Measurements from ENCODE around the gene CHRM2.

Gene CHRM2

DNA sequence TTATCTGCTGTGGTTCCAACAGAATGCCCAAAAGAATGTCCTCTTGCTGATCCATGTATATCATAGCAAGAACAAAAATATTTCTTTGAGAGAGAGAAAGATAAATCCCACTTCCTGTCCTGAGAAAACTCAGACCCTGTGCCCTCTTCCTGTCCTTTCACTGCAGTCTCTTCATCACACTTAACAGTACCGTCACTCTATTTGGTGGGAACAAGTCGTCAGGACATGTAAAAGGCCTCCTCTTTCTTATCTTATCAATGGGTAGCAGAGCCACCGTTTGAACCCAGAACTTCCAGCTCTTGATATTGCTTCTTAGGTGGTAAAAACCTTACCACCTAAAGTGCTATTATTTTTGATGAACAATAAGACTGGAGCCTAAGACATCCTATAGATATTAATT is 43.9 kb downstream of the CHRM2 start:
- DNase-seq (ENCODE audit: low read depth in 1 of 2, low spot score in 1 of 2): no peak
- TF ChIP-seq JUND (IDR thresholded peaks at IDR 0.05; ENCODE audit: low read depth): no peak
- in situ Hi-C loops (cut with HindIII; ENCODE audit: low pct_unique_long_range_greater_than_20kb, low sequenced_read_pairs): no loop called here

DNA sequence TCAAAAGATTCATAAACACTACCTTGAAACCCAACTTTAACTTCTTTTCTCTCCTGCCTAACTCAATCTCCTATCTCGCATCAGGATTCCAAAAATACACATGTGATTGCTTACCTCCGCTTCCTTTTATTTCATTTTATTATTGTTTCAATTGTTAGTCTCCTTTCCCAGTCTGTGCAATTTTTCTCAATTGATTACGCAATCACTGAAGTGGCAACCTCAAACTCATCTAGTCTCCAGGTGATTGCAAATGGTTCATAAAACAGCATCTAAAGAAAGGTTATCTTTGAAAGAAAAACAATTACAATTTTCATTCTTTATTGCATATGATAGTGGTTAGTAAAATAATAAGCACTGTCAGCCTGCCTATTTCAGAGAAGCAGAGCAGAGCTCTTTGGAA is 45.6 kb downstream of the CHRM2 start:
- in situ Hi-C loops (cut with HindIII; ENCODE audit: low pct_unique_long_range_greater_than_20kb, low sequenced_read_pairs): no loop called here
- TF ChIP-seq JUND (IDR thresholded peaks at IDR 0.05; ENCODE audit: low read depth): no peak
- no peak for DNase-seq (ENCODE audit: low read depth in 1 of 2, low spot score in 1 of 2)

DNA sequence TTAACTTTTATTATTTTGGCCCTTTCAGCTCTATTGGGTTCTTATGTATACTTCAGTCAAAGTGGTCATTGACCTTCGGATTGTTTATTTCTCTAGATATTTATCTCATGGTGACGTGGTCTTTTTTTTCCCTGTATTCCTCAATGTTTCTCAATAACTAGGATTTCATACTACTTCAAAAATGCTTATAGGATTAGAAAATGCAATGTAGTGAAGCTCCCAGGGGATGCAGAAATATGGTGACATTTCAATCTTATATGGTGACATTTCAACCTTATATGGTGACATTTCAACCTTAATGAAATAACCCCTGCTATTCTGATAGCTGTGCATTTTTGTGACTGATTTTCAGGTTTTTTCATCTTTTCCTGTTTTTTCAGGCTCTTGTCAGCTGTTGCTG is 51.4 kb downstream of the CHRM2 start:
- no peak for TF ChIP-seq JUND (IDR thresholded peaks at IDR 0.05; ENCODE audit: low read depth)
- in situ Hi-C loops (cut with HindIII; ENCODE audit: low pct_unique_long_range_greater_than_20kb, low sequenced_read_pairs): no loop called here
- no peak for DNase-seq (ENCODE audit: low read depth in 1 of 2, low spot score in 1 of 2)

DNA sequence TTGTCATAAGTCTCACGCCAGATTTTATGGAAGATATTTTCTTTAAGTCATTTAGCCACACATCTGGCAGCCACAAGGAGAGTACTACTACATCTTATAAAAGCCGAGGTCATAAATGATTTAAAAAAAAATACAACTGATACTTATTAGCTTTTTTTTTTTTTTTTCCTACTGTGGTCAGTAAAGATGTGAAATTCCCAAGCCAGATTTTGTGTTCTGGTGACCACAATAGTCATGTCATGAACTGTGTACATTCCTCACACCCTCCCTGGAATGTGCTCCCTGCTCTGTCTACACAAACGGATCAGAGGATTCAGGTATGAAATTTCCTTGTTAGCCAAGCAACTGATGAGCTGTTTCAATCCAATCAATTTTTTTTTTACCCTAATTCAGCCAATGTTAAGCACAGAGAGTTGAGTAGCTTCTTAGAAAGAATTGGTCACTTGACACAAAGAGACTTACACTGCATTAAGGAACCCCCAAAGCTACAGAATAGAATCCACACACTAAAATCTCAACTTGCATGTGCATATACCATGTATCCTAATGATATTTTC is 54.7 kb downstream of the CHRM2 start:
- TF ChIP-seq JUND (IDR thresholded peaks at IDR 0.05; ENCODE audit: low read depth): no peak
- peak in 1 of 2 experiments; percentile 24 for DNase-seq (ENCODE audit: low read depth in 1 of 2, low spot score in 1 of 2)

DNA sequence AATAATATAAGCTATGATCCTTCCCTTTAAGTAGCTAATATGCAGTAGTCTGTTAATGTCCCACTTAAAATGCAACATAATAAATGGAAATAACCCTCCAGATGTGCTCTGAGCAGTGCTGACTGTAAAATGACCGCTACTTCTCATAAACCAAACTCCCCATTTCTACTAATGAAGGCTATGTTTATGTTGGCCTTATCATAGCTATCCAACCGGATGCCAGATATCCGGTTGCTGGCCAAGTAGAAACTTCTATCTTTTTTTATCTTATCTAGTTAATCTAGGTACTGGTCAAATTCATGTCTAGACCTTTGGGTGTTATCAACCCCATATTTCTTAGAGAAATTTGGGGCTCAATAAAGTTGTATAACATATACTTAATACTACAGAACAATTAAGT is 56.6 kb downstream of the CHRM2 start:
- DNase-seq (ENCODE audit: low read depth in 1 of 2, low spot score in 1 of 2): no peak
- in situ Hi-C loops (cut with HindIII; ENCODE audit: low pct_unique_long_range_greater_than_20kb, low sequenced_read_pairs): no loop called here
- no peak for TF ChIP-seq JUND (IDR thresholded peaks at IDR 0.05; ENCODE audit: low read depth)

More for the DNA sequence above, 54.7 kb downstream of the CHRM2 start:
- in situ Hi-C loops (cut with HindIII; ENCODE audit: low pct_unique_long_range_greater_than_20kb, low sequenced_read_pairs): no loop called here

DNA sequence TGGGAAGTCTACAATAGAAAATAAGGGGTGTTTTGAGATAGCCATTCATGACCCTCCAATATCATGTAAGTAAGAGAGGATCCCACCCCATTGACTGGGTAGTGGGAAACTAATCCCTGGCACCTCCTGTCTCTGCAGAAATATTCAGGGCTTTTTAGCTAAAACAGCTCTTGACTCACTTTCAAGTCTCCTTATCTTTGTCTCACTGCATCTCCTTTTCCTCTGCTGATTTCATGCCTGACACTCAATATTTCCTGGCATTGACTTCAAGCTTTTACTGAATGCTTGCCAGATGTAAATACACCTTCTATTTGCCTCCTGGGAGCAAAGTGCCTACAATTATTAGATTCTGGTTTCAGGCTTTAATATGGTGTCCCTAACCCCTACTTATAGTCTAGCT is 57.1 kb downstream of the CHRM2 start:
- in situ Hi-C loops (cut with HindIII; ENCODE audit: low pct_unique_long_range_greater_than_20kb, low sequenced_read_pairs): no loop called here
- no peak for DNase-seq (ENCODE audit: low read depth in 1 of 2, low spot score in 1 of 2)
- no peak for TF ChIP-seq JUND (IDR thresholded peaks at IDR 0.05; ENCODE audit: low read depth)

DNA sequence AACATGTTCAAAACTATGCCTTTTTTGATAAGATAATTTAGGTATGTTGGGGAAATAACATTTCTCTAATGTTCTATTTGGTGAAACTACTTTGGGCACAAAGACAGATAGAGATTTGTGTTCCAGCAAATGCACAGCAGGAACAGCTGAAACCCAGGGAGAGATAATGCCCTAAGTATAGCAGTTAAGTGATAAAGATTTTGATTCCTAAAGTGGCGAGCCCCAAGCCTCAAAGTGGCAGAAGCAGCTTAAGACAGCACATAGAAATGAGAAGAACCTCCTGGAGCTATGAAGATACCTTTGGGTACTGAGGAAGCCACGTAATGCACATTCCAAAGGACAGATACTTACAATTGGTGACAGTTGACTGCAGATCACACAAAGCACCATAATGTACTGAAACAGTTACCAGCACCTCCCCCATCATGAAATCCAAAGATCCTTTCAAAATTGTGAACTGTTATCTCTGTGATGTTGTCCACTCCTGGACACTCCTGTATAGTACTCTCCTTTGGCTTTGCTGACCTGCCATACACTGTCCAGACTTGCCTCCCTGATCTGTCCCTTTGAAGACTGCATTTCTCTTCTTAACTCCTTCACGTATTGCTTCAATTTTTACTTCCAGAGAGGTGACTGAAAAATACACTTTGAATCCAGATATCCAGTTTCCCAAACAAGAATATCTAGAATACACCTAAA is 62.9 kb downstream of the CHRM2 start:
- in situ Hi-C loops (cut with HindIII; ENCODE audit: low pct_unique_long_range_greater_than_20kb, low sequenced_read_pairs): no loop called here
- no peak for TF ChIP-seq JUND (IDR thresholded peaks at IDR 0.05; ENCODE audit: low read depth)

DNA sequence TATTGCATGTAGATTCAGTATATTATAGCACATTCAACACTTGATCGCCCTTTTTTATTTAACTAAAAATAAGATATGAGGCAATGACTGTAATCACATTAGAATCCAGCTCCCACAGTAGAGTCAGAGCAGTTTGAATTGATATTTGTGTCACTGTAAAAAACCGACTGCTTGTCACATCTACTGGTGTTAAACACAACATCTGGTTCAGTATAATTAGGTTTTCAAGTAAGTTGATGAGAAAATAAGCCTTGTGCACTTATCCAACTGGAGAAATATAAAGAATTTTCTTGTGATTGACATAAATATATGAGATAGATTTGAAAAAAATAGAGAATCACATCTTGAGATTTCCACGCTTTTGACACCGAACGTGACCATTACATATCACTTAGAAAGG is 69.0 kb downstream of the CHRM2 start:
- DNase-seq (ENCODE audit: low read depth in 1 of 2, low spot score in 1 of 2): no peak
- TF ChIP-seq JUND (IDR thresholded peaks at IDR 0.05; ENCODE audit: low read depth): no peak
- in situ Hi-C loops (cut with HindIII; ENCODE audit: low pct_unique_long_range_greater_than_20kb, low sequenced_read_pairs): no loop called here

More for the DNA sequence above, 62.9 kb downstream of the CHRM2 start:
- no peak for DNase-seq (ENCODE audit: low read depth in 1 of 2, low spot score in 1 of 2)

DNA sequence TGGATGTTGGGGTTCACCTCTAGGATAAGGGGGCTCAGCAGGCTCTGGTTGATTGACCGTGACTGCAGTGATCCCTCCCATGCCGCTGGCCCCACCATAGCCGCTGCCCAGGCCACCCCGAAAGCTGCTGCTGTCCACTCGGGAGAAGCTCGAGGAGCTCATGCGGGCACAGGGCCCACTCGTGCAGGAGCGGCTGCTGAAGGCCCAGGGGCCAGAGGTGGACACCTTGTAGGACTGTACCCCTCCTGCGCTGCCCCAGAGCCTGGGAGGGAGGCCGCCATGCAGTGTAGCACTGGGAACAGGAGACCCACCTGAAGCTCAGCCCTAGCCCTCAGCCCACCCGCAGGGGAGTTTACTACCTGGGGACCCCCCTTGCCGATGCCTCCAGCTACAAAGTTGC is 70.0 kb downstream of the CHRM2 start:
- in situ Hi-C loops (cut with HindIII; ENCODE audit: low pct_unique_long_range_greater_than_20kb, low sequenced_read_pairs): no loop called here
- no peak for DNase-seq (ENCODE audit: low read depth in 1 of 2, low spot score in 1 of 2)
- no peak for TF ChIP-seq JUND (IDR thresholded peaks at IDR 0.05; ENCODE audit: low read depth)

DNA sequence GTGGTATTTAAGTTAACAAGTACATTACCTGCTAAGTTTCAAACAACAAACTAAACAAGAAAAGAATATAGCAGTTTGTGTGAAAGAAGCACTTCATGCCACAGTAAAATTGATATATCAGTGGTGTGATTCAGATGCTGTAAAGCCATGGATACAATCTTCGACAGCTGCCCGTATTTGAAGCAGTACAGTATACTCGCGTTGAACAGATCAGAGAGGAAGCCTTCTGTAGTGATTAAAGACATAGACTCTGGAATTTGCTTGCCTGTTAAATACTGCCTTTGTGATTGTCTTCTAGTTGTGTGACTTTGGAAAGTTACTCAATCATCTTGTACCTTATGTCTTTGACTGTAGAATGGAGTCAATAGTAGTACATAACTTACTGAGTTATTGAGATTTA is 71.7 kb downstream of the CHRM2 start:
- DNase-seq (ENCODE audit: low read depth in 1 of 2, low spot score in 1 of 2): no peak
- in situ Hi-C loops (cut with HindIII; ENCODE audit: low pct_unique_long_range_greater_than_20kb, low sequenced_read_pairs): no loop called here
- no peak for TF ChIP-seq JUND (IDR thresholded peaks at IDR 0.05; ENCODE audit: low read depth)

DNA sequence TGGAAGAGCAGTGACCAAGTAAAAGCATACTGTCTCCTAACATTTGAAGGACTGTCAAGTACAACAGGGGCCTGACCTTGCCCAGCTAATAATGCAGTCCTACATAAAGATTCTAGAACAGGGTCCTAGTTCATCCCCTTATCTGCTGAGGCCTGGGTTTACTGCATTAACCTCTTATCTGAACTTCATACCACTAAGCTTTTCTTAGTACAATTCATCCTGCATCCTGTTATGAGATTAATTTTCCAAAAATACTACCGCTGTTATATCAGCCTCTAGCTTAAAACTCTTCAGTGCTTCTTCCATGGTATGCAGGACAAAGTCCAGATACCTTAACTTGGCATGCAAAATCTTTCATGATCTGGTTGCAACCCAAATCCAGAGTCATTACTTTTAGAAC is 72.5 kb downstream of the CHRM2 start:
- TF ChIP-seq JUND (IDR thresholded peaks at IDR 0.05; ENCODE audit: low read depth): no peak
- no peak for DNase-seq (ENCODE audit: low read depth in 1 of 2, low spot score in 1 of 2)
- in situ Hi-C loops (cut with HindIII; ENCODE audit: low pct_unique_long_range_greater_than_20kb, low sequenced_read_pairs): no loop called here

DNA sequence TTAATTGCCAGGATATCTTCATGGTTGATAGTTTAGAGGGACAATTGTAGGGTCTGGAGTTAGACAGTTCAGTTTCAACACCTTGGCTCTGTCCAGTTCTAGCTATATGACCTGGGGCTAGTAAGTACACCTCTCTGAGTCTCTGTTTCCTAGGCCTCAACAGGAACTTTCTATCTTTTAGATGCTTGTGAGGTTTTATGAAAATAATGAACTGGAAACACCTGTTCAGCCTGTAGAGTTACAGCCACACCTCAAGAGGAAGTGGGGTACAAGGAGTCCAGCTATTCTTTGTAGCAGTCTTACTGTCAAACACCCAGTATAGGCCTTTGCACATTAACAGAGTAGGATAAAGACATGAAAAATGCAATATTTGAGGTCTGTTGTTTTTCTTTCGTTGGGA is 73.4 kb downstream of the CHRM2 start:
- peak in 1 of 2 experiments; percentile 1 for DNase-seq (ENCODE audit: low read depth in 1 of 2, low spot score in 1 of 2)
- in situ Hi-C loops (cut with HindIII; ENCODE audit: low pct_unique_long_range_greater_than_20kb, low sequenced_read_pairs): no loop called here
- no peak for TF ChIP-seq JUND (IDR thresholded peaks at IDR 0.05; ENCODE audit: low read depth)

DNA sequence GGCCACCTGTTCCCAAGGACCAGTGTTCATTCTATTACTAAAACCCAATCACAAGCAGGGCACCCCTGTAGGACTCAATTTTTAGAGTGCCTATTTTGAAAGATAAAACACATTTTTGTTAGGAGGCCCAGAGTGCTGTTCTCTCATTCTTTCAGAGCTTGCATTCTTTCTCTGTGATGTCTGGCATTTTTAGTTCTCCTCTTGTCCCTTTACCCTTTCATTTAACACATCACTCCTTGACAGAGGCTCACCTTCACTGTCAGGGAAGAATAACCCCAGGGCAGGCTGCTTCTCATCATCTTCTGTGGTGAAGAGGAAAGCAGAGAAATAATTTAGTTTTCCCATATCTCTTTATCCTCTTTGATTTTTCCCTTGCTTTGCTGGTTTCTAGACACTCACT is 73.9 kb downstream of the CHRM2 start:
- DNase-seq (ENCODE audit: low read depth in 1 of 2, low spot score in 1 of 2): no peak
- TF ChIP-seq JUND (IDR thresholded peaks at IDR 0.05; ENCODE audit: low read depth): no peak
- in situ Hi-C loops (cut with HindIII; ENCODE audit: low pct_unique_long_range_greater_than_20kb, low sequenced_read_pairs): no loop called here

DNA sequence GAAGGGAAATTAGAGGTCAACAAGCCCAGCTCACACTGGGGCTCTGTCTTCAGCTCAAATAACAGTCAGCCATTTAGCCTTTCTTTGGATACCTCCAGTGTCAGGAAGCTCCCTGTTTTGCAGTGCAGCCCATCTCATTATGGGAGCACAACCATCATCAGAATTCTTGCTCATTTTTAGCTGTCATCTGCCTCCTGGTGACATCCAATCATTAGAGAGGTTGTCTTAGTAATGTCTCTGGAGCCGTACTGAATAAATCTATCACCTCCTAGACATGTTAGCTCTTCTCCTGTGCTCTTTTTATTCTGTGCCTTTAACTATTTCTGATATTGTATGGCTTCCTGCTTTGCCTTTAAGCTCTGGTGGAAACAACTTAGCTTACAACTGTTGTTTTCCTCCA is 74.5 kb downstream of the CHRM2 start:
- in situ Hi-C loops (cut with HindIII; ENCODE audit: low pct_unique_long_range_greater_than_20kb, low sequenced_read_pairs): no loop called here
- DNase-seq (ENCODE audit: low read depth in 1 of 2, low spot score in 1 of 2): no peak
- TF ChIP-seq JUND (IDR thresholded peaks at IDR 0.05; ENCODE audit: low read depth): no peak

All from T47D (cell line).